K562 (cell line): ENCODE data around the gene BBLN. TPM values are rescaled to one million over a fixed set of nuclear protein-coding genes. Genes with fewer than 3 reads are reported as not detected.

ENCODE experiments used
- IFI16 ChIP-seq: fragments of 250-450 bp; sonication (Bioruptor Pico); IDR thresholded peaks from 2 replicates; pipeline ENCODE4 v2.1.2; 2022; ENCODE audit warnings: mild to moderate bottlenecking, inconsistent platforms
- polyA plus RNA-seq, 8 experiments: library from polyadenylated mRNA; depleted of rRNA in 4 of 8; stranded (reverse) in 5 of 8; unstranded in 3 of 8; fragments of >200 nt; fragmentation: Nextera tagmentation in 2 of 8; fragmentation: Illumina TruSeq in 1 of 8; extraction: Ambion mirVana in 2 of 8; extraction: Trizol in 1 of 8; gene quantifications; 2 replicates each; pipeline versions ENCODE4 v1.2.1 to v1.2.3, GENCODE V29; 2011 to 2014; ENCODE audit warnings: inconsistent platforms in 1 of 8, missing spikeins in 1 of 8
- total RNA-seq, 7 experiments: library from RNA; depleted of rRNA in 6 of 7; stranded (reverse); fragments of >200 nt in 6 of 7; fragmentation: Illumina TruSeq in 2 of 7; extraction: Trizol in 2 of 7; gene quantifications; 2 replicates each; pipeline versions ENCODE4 v1.2.1 to v1.2.3, GENCODE V29; 2011 to 2021; ENCODE audit warnings: low replicate concordance in 1 of 7
- TF ChIP-seq, protein P1 (sequence below): fragments of 250-450 bp; sonication (Bioruptor Pico); IDR thresholded peaks from 2 replicates; pipeline ENCODE4 v1.4.0; 2020
- TF ChIP-seq, protein P2 (sequence below), 2 experiments: fragments of 450-650 bp in 1 of 2; sonication (generic) in 1 of 2; formaldehyde crosslinking in 1 of 2; IDR thresholded peaks; 2 replicates each; pipeline versions ENCODE4 v1.7.1 to v1.9.0; 2016 to 2022; ENCODE audit warnings: inconsistent platforms in 1 of 2, mild to moderate bottlenecking in 1 of 2, missing genetic modification reagents in 1 of 2
- TF ChIP-seq, protein P3 (sequence below), 2 experiments: IDR thresholded peaks; 2 replicates each; pipeline ENCODE4 v1.6.1; 2011; ENCODE audit warnings: borderline replicate concordance in 1 of 2, control low read depth in 1 of 2, low read depth in 1 of 2, low read length in 1 of 2, mild to moderate bottlenecking in 1 of 2, mixed read lengths in 1 of 2, moderate library complexity in 1 of 2; ENCODE audit not compliant: insufficient read depth in 1 of 2, insufficient read length in 1 of 2, poor library complexity in 1 of 2, severe bottlenecking in 1 of 2; ENCODE audit errors: extremely low read depth in 1 of 2

BBLN gene
- total and polyA plus RNA-seq, 9 of the 15 experiments (the other 6 are each of a cell fraction or from before 2014, with no cell fraction given) = 4.2 to 331 (median 87.1) TPM

DNA sequence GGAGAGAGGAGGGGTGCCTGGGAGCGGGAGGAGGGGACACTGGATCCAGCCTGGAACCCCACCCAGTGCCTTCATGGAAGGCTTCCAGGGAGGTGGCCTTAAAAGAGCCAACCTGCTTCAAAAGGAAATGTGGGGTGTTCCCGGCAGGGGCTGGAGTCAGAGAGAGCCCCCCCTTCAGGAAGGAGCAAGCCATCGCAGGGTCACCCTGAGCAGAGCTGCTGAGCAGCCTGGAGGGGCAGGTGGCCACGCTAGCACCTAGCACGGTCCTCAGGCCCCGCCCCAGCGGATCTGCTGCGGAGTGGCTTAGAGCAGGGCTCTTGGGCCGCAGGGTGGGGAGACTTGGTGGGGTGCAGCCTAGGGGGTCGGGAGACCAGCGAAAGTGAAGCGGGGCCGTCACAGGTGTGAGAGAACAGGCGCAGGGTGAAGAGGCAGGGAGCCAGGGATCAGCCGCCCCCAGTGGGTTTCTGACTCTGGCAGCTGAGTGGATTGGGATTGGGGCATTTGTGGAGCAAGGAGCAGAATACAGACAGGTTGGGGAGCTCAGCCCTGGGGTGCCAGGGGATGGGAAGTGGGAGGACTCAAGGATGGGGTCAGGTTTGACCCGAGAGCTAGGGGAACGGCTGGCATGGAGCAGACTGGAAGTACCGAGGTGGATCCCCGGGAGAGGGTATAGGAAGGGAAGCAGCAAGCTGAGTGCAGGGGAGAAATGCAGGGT is 9.3 kb upstream of the BBLN start (continued):
- TF ChIP-seq, protein P1, sequence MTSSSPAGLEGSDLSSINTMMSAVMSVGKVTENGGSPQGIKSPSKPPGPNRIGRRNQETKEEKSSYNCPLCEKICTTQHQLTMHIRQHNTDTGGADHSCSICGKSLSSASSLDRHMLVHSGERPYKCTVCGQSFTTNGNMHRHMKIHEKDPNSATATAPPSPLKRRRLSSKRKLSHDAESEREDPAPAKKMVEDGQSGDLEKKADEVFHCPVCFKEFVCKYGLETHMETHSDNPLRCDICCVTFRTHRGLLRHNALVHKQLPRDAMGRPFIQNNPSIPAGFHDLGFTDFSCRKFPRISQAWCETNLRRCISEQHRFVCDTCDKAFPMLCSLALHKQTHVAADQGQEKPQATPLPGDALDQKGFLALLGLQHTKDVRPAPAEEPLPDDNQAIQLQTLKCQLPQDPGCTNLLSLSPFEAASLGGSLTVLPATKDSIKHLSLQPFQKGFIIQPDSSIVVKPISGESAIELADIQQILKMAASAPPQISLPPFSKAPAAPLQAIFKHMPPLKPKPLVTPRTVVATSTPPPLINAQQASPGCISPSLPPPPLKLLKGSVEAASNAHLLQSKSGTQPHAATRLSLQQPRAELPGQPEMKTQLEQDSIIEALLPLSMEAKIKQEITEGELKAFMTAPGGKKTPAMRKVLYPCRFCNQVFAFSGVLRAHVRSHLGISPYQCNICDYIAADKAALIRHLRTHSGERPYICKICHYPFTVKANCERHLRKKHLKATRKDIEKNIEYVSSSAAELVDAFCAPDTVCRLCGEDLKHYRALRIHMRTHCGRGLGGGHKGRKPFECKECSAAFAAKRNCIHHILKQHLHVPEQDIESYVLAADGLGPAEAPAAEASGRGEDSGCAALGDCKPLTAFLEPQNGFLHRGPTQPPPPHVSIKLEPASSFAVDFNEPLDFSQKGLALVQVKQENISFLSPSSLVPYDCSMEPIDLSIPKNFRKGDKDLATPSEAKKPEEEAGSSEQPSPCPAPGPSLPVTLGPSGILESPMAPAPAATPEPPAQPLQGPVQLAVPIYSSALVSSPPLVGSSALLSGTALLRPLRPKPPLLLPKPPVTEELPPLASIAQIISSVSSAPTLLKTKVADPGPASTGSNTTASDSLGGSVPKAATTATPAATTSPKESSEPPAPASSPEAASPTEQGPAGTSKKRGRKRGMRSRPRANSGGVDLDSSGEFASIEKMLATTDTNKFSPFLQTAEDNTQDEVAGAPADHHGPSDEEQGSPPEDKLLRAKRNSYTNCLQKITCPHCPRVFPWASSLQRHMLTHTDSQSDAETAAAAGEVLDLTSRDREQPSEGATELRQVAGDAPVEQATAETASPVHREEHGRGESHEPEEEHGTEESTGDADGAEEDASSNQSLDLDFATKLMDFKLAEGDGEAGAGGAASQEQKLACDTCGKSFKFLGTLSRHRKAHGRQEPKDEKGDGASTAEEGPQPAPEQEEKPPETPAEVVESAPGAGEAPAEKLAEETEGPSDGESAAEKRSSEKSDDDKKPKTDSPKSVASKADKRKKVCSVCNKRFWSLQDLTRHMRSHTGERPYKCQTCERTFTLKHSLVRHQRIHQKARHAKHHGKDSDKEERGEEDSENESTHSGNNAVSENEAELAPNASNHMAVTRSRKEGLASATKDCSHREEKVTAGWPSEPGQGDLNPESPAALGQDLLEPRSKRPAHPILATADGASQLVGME (CRISPR knock-in tag) = no peak
- TF ChIP-seq, protein P2, sequence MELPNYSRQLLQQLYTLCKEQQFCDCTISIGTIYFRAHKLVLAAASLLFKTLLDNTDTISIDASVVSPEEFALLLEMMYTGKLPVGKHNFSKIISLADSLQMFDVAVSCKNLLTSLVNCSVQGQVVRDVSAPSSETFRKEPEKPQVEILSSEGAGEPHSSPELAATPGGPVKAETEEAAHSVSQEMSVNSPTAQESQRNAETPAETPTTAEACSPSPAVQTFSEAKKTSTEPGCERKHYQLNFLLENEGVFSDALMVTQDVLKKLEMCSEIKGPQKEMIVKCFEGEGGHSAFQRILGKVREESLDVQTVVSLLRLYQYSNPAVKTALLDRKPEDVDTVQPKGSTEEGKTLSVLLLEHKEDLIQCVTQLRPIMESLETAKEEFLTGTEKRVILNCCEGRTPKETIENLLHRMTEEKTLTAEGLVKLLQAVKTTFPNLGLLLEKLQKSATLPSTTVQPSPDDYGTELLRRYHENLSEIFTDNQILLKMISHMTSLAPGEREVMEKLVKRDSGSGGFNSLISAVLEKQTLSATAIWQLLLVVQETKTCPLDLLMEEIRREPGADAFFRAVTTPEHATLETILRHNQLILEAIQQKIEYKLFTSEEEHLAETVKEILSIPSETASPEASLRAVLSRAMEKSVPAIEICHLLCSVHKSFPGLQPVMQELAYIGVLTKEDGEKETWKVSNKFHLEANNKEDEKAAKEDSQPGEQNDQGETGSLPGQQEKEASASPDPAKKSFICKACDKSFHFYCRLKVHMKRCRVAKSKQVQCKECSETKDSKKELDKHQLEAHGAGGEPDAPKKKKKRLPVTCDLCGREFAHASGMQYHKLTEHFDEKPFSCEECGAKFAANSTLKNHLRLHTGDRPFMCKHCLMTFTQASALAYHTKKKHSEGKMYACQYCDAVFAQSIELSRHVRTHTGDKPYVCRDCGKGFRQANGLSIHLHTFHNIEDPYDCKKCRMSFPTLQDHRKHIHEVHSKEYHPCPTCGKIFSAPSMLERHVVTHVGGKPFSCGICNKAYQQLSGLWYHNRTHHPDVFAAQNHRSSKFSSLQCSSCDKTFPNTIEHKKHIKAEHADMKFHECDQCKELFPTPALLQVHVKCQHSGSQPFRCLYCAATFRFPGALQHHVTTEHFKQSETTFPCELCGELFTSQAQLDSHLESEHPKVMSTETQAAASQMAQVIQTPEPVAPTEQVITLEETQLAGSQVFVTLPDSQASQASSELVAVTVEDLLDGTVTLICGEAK (IDR thresholded peaks at IDR 0.05) = no peak
- TF ChIP-seq, protein P2 (CRISPR knock-in tag; IDR thresholded peaks at IDR 0.05) = no peak
- TF ChIP-seq IFI16 (CRISPR knock-in tag) = no peak
- TF ChIP-seq, protein P3, sequence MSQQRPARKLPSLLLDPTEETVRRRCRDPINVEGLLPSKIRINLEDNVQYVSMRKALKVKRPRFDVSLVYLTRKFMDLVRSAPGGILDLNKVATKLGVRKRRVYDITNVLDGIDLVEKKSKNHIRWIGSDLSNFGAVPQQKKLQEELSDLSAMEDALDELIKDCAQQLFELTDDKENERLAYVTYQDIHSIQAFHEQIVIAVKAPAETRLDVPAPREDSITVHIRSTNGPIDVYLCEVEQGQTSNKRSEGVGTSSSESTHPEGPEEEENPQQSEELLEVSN (IDR thresholded peaks at IDR 0.05; ENCODE audit: borderline replicate concordance in 1 of 2, extremely low read depth in 1 of 2, insufficient read depth in 1 of 2, insufficient read length in 1 of 2, low read depth in 1 of 2, low read length in 1 of 2, poor library complexity in 1 of 2, severe bottlenecking in 1 of 2) = peak in 1 of 2 experiments; percentile 77
